ENCODE data around the gene MBOAT1. TPM values are rescaled to one million over a fixed set of nuclear protein-coding genes. Genes with fewer than 3 reads are reported as not detected.

MBOAT1 gene
- total and polyA plus RNA-seq, 11 donors = 2.1 to 14.4 (median 3.3) TPM

DNA sequence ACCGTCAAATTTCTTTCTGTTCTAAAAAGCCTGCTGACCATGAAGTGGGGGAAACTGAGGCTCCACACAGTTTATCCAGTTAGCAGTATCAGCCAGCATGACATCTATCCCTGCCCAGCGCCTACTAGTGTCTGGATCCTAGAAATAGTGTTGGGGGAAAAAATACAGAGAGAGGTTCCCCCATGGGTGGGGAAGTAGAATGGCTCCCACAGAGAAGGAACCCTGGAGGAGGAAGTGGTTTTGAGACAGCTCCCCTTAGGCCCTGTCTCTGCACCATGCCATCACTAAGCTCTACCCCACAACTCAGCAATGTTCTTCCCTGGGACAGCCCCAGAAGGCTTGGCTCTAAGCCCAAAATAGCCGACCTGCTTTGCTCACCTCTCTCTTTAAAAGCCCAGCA lies 153.4 kb downstream of the MBOAT1 start:
- Histone ChIP-seq H3K4me3 (no peak overlapping the region), H3K27me3 (no peaks in the 10 kb centered on the region), H3K4me1 (no peaks in the 10 kb centered on the region), H3K27ac (no peak overlapping the region), H3K9me3 (peaks cover 0 to 6% (median 0%) of the 10 kb centered on the region in 12 donors), H3K36me3 (no peaks in the 10 kb centered on the region)
- WGBS, 4 donors = 63 to 76% (median 73%) methylated on average over 3 of the region's 3 CpGs
- TF ChIP-seq, protein P1, sequence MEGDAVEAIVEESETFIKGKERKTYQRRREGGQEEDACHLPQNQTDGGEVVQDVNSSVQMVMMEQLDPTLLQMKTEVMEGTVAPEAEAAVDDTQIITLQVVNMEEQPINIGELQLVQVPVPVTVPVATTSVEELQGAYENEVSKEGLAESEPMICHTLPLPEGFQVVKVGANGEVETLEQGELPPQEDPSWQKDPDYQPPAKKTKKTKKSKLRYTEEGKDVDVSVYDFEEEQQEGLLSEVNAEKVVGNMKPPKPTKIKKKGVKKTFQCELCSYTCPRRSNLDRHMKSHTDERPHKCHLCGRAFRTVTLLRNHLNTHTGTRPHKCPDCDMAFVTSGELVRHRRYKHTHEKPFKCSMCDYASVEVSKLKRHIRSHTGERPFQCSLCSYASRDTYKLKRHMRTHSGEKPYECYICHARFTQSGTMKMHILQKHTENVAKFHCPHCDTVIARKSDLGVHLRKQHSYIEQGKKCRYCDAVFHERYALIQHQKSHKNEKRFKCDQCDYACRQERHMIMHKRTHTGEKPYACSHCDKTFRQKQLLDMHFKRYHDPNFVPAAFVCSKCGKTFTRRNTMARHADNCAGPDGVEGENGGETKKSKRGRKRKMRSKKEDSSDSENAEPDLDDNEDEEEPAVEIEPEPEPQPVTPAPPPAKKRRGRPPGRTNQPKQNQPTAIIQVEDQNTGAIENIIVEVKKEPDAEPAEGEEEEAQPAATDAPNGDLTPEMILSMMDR (IDR thresholded peaks at IDR 0.05) = no peak
- TF ChIP-seq POLR2A (IDR thresholded peaks at IDR 0.05) = no peak
- ATAC-seq = no peak
- intact Hi-C loops (cut with DNase I) = loop anchor here in 9 of 10 donors (5.0 to 10.0 kb wide), 7 partner anchors 244 to 1532 kb away; no protein-coding TSS in a partner anchor
- DNase-seq = no peak

DNA sequence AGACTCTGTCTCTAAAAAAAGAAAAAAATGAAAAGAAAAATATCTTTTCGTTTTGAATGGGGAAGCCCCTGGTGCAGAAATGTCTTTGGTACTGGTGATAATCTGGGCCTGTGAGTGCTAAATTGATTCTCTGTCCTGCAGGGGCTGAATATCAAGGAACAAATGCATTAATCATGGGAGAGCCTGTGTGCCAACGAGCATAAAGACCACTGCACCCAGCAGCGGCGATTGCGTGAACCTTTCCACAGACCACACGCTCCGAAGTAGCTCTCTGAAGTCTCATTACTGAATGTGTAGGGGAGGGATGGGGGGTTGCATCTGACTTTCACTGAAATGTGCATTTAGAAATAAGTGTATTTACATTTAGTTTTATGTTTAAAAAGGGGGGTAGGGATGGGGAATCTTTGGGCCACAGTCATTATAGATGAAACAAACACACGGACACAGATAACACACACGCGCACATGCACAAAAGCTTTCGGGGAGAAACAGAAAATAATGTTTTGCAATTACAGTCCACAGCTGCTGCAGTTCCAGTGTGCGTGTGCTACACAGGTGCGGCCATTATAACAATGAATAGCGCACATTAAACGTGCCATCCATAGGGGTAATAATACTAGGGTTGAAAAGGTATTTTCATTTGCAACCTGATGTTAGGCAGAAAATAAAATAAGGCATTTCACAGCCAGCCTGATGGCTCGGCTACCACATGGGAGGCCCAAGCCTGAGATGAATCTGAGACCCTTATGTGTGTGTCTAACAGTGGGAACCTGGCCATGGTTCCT lies 154.0 kb downstream of the MBOAT1 start:
- intact Hi-C loops (cut with DNase I) = loop anchor here in 9 of 10 donors (5.0 to 10.0 kb wide), 7 partner anchors 244 to 1531 kb away; no protein-coding TSS in a partner anchor

DNA sequence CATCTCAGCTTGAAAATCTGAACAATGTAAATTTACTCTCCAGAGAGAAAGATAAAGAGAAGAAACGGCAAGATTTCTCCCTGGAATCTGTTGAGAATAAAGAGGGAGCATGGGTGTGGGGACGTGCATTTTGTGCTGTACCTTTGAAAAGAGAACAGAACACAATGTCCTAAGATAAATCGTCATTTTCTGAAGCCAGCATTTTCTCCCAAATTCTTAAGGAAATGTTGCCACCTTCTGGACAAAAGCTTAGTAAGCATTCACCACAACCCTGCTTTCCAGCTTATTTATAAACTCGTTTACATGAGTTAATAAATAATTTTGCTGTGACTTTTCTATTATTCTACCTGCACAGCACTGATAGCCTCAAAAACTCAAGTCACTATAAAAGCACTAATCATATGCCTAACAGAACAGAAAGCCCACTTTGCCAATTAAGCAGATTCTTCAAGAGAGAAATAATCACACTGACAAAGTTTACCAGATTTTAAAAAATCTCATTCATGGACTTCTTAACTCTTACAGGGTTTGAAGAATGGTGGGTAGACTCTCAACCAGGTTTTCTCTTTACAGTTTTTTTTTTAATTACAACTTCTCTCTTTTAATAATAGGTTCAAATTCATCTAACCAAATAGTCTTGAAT lies 155.8 kb downstream of the MBOAT1 start:
- H3K36me3 ChIP-seq = no peaks in the 10 kb centered on the region
- WGBS, 4 donors = 7 to 12% (median 9%) methylated on average over 4 of the region's 4 CpGs
- H3K27ac ChIP-seq = no peak overlapping the region
- peak in 2 of 4 donors; percentile 24 to 51 for ATAC-seq
- no peak overlapping the region for H3K4me3 ChIP-seq
- TF ChIP-seq, protein P1 (IDR thresholded peaks at IDR 0.05) = peak; percentile 21 to 67 (median 44)
- TF ChIP-seq POLR2A (IDR thresholded peaks at IDR 0.05) = no peak
- no peaks in the 10 kb centered on the region for H3K4me1 ChIP-seq
- H3K27me3 ChIP-seq = no peaks in the 10 kb centered on the region
- H3K9me3 ChIP-seq = peaks cover 0 to 5% (median 0%) of the 10 kb centered on the region in 12 donors
- no peak for DNase-seq
- intact Hi-C loops (cut with DNase I) = loop anchor here (2.0 to 10.0 kb wide), 8 partner anchors 242 to 1529 kb away; no protein-coding TSS in a partner anchor

More for the DNA sequence above, 154.0 kb downstream of the MBOAT1 start:
- no peak for TF ChIP-seq POLR2A (IDR thresholded peaks at IDR 0.05)
- TF ChIP-seq, protein P1 (IDR thresholded peaks at IDR 0.05) = no peak
- no peaks in the 10 kb centered on the region for H3K4me1 ChIP-seq
- no peaks in the 10 kb centered on the region for H3K27me3 ChIP-seq
- H3K9me3 ChIP-seq = peaks cover 0 to 6% (median 0%) of the 10 kb centered on the region in 12 donors
- no peak overlapping the region for H3K27ac ChIP-seq
- WGBS, 4 donors = 88 to 90% (median 89%) methylated on average over 16 of the region's 16 CpGs
- H3K4me3 ChIP-seq = no peak overlapping the region
- H3K36me3 ChIP-seq = no peaks in the 10 kb centered on the region
- no peak for ATAC-seq
- no peak for DNase-seq

DNA sequence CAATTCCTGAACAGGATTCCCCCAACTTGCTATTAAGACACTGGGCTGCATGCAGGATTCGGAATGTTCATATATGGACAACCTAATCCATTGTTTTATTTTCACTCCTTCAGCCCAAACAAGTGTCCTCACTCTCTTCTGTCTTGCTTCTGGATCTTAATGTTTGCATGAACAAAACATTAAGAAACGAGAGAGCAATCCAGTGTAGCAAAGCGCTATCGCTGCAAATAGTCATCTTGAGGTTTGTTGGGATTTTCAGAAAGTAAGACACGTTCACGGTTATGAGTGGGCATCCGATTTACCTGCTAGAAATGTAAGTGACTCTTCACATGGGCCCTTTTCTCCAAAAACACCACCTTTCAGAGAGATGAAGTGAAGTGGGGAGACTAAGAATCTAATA lies 156.4 kb downstream of the MBOAT1 start:
- Histone ChIP-seq H3K4me1 (no peaks in the 10 kb centered on the region), H3K27me3 (no peaks in the 10 kb centered on the region), H3K27ac (no peak overlapping the region), H3K4me3 (no peak overlapping the region), H3K9me3 (no peaks in the 10 kb centered on the region), H3K36me3 (no peaks in the 10 kb centered on the region)
- ATAC-seq (no peak), DNase-seq (no peak)
- intact Hi-C loops (cut with DNase I) = loop anchor here (2.0 to 10.0 kb wide), 8 partner anchors 241 to 1529 kb away; no protein-coding TSS in a partner anchor
- 86 to 92% (median 88%) methylated on average over 7 of the region's 7 CpGs for WGBS, 4 donors
- TF ChIP-seq, protein P1 (IDR thresholded peaks at IDR 0.05) = no peak
- TF ChIP-seq POLR2A (IDR thresholded peaks at IDR 0.05) = no peak
